Adipose tissue (tissue), 3 donors: ENCODE measurements around the gene PIP4K2A. TPM values are rescaled to one million over a fixed set of nuclear protein-coding genes. Genes with fewer than 3 reads are reported as not detected.

ENCODE experiments used
- H3K27ac ChIP-seq: one replicate; pipeline ENCODE4 v1.5.1; 2013; ENCODE audit warnings: low read depth, low read length
- WGBS, 3 donors: extraction: QIAGEN DNeasy Blood & Tissue Kit; methylation state at CpG; one replicate each; pipeline ENCODE4 v1.1.7; 2013; 5-methylcytosine and 5-hydroxymethylcytosine counted together
- polyA plus RNA-seq, 3 donors: library from polyadenylated mRNA; stranded (reverse); fragments of 200-250 nt; gene quantifications; one replicate each; pipeline ENCODE4 v1.2.3, GENCODE V29; 2013
- donor health status: healthy with polysubstance abuse.
- donor health status: Bipolar disorder and iron deficiency.
- donor health status: healthy.

Gene PIP4K2A
- polyA plus RNA-seq, 3 donors = 3.4 to 29.7 (median 10.4) TPM

DNA sequence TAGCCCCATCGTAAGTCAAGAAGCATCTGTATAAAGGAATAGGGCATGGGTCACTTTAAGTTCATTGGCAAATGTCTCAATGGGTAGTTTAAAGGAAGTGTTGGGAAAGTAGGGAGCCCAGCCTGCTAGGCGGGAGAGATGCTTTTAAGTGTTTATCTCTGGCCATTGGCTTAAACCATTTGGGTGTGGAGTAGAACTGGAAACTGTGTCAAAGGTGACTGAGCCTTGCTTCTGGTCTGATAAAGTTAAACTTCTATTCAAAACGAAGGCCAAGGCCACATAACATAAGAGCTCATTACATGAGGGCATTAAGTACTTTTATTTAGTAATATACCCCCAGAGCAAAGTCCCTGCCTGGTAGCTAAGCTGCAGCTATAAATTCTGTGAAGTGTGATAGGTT lies 220.4 kb downstream of the PIP4K2A start:
- 61 to 64% (median 63%) methylated on average over 3 of the region's 3 CpGs for WGBS, 3 donors
- no peak overlapping the region for H3K27ac ChIP-seq

DNA sequence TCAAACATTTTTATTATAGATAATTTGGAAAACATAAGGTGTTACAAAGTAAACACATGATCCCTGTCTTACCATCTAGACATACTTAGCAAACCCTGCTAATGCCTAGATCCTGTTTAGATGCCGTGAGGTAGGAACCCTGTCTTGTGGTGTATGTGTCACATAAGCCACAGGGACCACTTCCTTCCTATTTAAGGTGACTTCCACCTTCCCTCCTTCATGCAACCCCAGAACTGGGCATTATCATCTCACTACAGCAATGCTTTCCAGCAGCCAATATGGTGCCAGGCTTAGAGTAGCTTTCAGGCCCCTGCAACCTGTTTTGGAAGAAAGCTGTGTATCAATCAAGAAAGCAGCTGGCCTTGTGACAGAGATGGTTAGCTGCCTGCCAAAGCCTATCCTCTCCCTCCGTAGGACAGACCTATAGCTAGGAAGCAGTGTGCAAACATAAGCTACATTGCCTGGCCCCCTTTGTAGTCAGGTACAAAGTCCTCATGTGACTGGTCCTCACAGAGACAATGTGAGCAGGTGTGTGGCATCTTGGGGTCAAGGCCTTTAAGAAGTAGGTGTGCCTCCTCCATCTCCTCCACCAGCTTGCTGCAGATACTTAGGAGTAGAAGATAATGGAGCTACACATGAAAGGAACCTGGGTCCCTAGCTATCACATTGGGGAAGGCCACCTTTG lies 222.3 kb downstream of the PIP4K2A start:
- WGBS, 3 donors = 57 to 61% (median 60%) methylated on average over 2 of the region's 2 CpGs
- no peak overlapping the region for H3K27ac ChIP-seq

DNA sequence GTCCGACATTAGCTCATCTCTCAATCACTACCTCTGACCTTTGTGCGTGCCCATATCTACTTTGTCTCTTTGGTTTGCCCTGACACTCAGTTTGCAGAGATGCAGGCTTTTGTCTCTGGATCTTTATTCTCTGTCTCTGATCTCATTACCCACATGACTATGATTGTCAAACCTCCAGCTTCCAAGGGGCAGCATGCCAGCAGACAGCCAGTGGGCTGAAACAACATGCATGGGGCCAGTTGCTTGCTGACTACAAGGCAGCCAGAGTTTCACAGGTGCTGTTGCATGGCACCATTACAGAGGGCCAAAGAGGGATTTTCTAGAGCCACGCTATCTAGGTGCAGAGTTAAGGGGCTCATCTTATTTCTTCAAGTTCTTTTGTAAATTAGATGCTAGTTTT lies 222.9 kb downstream of the PIP4K2A start:
- H3K27ac ChIP-seq = no peak overlapping the region
- 94 to 98% (median 96%) methylated on average over 3 of the region's 3 CpGs for WGBS, 3 donors

DNA sequence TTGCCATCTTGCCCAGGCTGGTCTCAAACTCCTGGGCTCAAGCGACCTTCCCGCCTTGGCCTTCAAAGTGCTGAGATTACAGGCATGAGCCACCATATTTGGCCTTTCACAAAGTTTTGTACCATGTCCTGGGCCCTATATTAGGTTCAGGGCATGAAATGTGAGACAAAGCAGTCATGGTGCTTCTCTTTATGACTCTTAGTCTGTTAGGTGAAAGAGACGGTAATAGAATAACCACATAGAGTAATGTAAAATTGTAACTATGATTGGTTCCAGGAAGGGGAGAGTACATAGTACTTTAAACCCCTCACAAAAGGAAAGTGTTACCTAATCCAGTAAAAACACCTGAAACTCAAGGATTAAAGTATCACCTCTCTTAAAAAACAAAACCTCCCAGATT lies 224.4 kb downstream of the PIP4K2A start:
- 95 to 96% (median 96%) methylated on average over 3 of the region's 3 CpGs for WGBS, 3 donors
- H3K27ac ChIP-seq = no peak overlapping the region

DNA sequence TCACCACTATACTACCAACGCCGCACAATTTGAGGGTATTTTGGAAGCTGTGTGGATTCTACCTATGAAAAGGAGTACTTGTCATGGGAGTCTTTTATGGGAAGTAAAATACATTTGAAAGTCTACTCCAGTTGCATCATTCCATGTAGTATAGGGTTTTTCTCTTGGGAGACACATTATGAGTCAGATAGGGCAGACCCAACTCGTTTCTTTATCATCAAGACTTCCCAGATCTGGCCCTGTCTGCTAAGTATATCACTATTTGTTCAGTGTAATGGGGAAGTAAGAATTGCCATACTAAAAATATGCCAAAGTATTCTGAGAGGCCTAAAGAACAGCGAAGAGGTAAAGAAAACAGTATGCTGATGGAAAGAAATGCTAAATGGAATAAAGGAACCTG lies 224.9 kb downstream of the PIP4K2A start:
- WGBS, 3 donors = 78 to 79% (median 79%) methylated on average over 4 of the region's 4 CpGs
- H3K27ac ChIP-seq = no peak overlapping the region

DNA sequence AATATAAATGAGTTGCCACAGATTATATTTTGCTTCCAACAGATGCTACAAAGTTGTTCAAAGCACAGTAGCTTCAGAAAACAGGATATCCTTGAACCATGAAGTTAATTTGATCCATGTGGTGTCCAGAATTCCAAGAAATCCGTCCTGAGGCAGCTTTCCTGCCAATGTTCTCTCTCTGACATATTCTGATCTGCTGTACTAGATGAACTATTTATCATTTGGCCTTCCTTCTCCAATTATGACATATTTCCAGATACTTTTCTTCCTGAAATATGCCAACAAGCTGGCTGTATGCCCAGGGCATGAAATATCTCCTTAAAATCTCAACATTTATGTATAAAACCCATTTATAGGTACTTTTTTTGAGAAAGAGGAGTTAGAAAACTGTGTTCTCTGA lies 227.9 kb downstream of the PIP4K2A start:
- 43 to 64% (median 44%) methylated on average over 1 of the region's 1 CpG for WGBS, 3 donors

More for the DNA sequence above, 227.9 kb downstream of the PIP4K2A start:
- H3K27ac ChIP-seq = no peak overlapping the region

Other genes starting within 250 kb of the PIP4K2A start
- under 1 TPM in 1 of 3 donors, not detected in 2; 0.08 TPM for gene ARMC3, start 213.5 kb upstream of the PIP4K2A start, polyA plus RNA-seq